Measurements from ENCODE around the gene RPS16. TPM values are rescaled to one million over a fixed set of nuclear protein-coding genes. Genes with fewer than 3 reads are reported as not detected.

RPS16 gene
- total and polyA plus RNA-seq, 9 of the 15 experiments (the other 6 are each of a cell fraction or from before 2014, with no cell fraction given): 82.6 to 3,671 (median 2,204) TPM

GRCh38 chr19:39410017-39410830, 25.5 kb downstream of the RPS16 start (continued):
- TF ChIP-seq ZNF395 (CRISPR knock-in tag; IDR thresholded peaks at IDR 0.05) (peak; percentile 71), NFIC (IDR thresholded peaks at IDR 0.05) (peak; percentile 20; the same call in 1 of the 2 replicates), RCOR1 (IDR thresholded peaks at IDR 0.05; ENCODE audit: borderline replicate concordance in 1 of 2, low read depth in 2 of 2, low read length in 2 of 2) (no peak), ZNF586 (CRISPR knock-in tag; conservative IDR thresholded peaks at IDR 0.05) (no peak), KLF1 (tag; IDR thresholded peaks at IDR 0.05) (peak; percentile 83), CC2D1A (IDR thresholded peaks at IDR 0.05) (no peak), RBM17 (IDR thresholded peaks at IDR 0.05; ENCODE audit: borderline replicate concordance, low read depth, low read length) (no peak), ZNF639 (CRISPR knock-in tag; conservative IDR thresholded peaks at IDR 0.05 in 1 of 2, IDR thresholded peaks at IDR 0.05 in 1 of 2) (no peak), CLOCK (CRISPR knock-in tag; IDR thresholded peaks at IDR 0.05; ENCODE audit: borderline replicate concordance) (no peak), AFF4 (CRISPR knock-in tag; IDR thresholded peaks at IDR 0.05) (no peak), ZNF79 (CRISPR knock-in tag; IDR thresholded peaks at IDR 0.05; ENCODE audit: low read depth) (no peak), PURB (CRISPR knock-in tag; IDR thresholded peaks at IDR 0.05; ENCODE audit: low read depth) (no peak), ARHGAP35 (IDR thresholded peaks at IDR 0.05; ENCODE audit: partially characterized antibody) (peak; percentile 71), HIVEP1 (CRISPR knock-in tag; IDR thresholded peaks at IDR 0.05) (no peak), MLLT1 (IDR thresholded peaks at IDR 0.05) (peak; percentile 91 to 95)

Measured in K562 (cell line).